CD4-positive, alpha-beta T cell (primary cell): Measurements from ENCODE around the gene GRID1. TPM values are rescaled to one million over a fixed set of nuclear protein-coding genes. Genes with fewer than 3 reads are reported as not detected.

Source experiments
- ATAC-seq: fragments of 200-7000 bp; cut with Tn5 transposase; one replicate; pipeline ENCODE4 v1.10.0; 2022; ENCODE audit warnings: mild to moderate bottlenecking; ENCODE audit not compliant: poor library complexity
- CTCF ChIA-PET: fragments of 350-600 bp; sonication (Branson Sonifier 250); formaldehyde crosslinking; loops from one replicate; lab custom pipeline; 2021; ENCODE audit warnings: antibody characterized with exemption, inconsistent platforms; lab: Charles Lee
- POLR2A ChIA-PET: fragments of 350-600 bp; sonication (Branson Sonifier 250); formaldehyde crosslinking; loops from one replicate; lab custom pipeline; 2021; ENCODE audit warnings: antibody characterized with exemption, inconsistent platforms; lab: Charles Lee
- DNase-seq, 14 experiments: peaks; one replicate each; pipeline ENCODE4 v3.0.0-alpha.2; 2013 to 2020; ENCODE audit warnings: mixed read lengths in 2 of 14
- H3K27ac ChIP-seq, 2 donors: one replicate each; pipeline versions ENCODE4 v1.5.1 to v1.7.0; 2013; ENCODE audit warnings: low read length in 2 of 2, low read depth in 1 of 2, mild to moderate bottlenecking in 1 of 2
- H3K27me3 ChIP-seq, 2 experiments: 1 replicate in 1 of 2; 2 replicates in 1 of 2; pipeline versions ENCODE4 v1.6.1 to v1.7.0; 2013; ENCODE audit warnings: low read length in 2 of 2, control low read depth in 1 of 2, mild to moderate bottlenecking in 1 of 2, moderate library complexity in 1 of 2; ENCODE audit not compliant: insufficient read depth in 2 of 2, control insufficient read depth in 1 of 2
- H3K36me3 ChIP-seq: one replicate; pipeline ENCODE4 v1.6.1; 2013; ENCODE audit warnings: low read length, control low read depth; ENCODE audit not compliant: insufficient read depth
- H3K4me1 ChIP-seq: one replicate; pipeline ENCODE4 v1.6.1; 2013; ENCODE audit warnings: low read length, control low read depth; ENCODE audit not compliant: insufficient read depth
- H3K4me3 ChIP-seq: one replicate; pipeline ENCODE4 v1.5.1; 2013; ENCODE audit warnings: mild to moderate bottlenecking, low read length, moderate library complexity
- H3K9me3 ChIP-seq, 2 experiments: 1 replicate in 1 of 2; 2 replicates in 1 of 2; pipeline versions ENCODE4 v1.6.1 to v1.7.0; 2013; ENCODE audit warnings: low read length in 2 of 2, mild to moderate bottlenecking in 2 of 2, control low read depth in 1 of 2, moderate library complexity in 1 of 2; ENCODE audit not compliant: control insufficient read depth in 1 of 2, insufficient read depth in 1 of 2
- H3K27ac Mint-ChIP-seq: one replicate; pipeline ENCODE4 v1.8.0; 2020; ENCODE audit warnings: mixed read lengths
- H3K27me3 Mint-ChIP-seq: one replicate; pipeline ENCODE4 v1.8.0; 2021; ENCODE audit warnings: mixed read lengths
- H3K36me3 Mint-ChIP-seq: one replicate; pipeline ENCODE4 v1.8.0; 2021; ENCODE audit warnings: low read depth, mixed read lengths
- H3K4me1 Mint-ChIP-seq: one replicate; pipeline ENCODE4 v1.8.0; 2021; ENCODE audit warnings: low read depth, mixed read lengths
- H3K4me3 Mint-ChIP-seq: one replicate; pipeline ENCODE4 v1.8.0; 2020; ENCODE audit warnings: mild to moderate bottlenecking, mixed read lengths
- H3K9me3 Mint-ChIP-seq: one replicate; pipeline ENCODE4 v1.8.0; 2020; ENCODE audit warnings: mixed read lengths
- CTCF ChIP-seq: fragments of 200-600 bp; IDR thresholded peaks from one replicate; pipeline ENCODE4 v1.8.0; 2022; ENCODE audit warnings: antibody characterized with exemption, mild to moderate bottlenecking
- intact Hi-C, 2 experiments: fragments of 100-400 bp; cut with DNase I in 1 of 2; cut with micrococcal nuclease in 1 of 2; formaldehyde crosslinking; loops; one replicate each; pipeline versions ENCODE4 v1.15.1 to v1.9.0; 2023 to 2025; cut with DNase I, micrococcal nuclease
- total RNA-seq, 174 experiments: library from RNA in 2 of 174; stranded (reverse) in 2 of 174; gene quantifications; one replicate each; pipeline ENCODE4 v1.2.3 and lab custom pipeline; 2021 to 2026

Gene GRID1
- total RNA-seq, 2 experiments from 2014 or later, result not detected

GRCh38 chr10:86018735-86019058 is 347.9 kb downstream of the GRID1 start:
- no peaks in the 10 kb centered on the region for H3K27me3 Mint-ChIP-seq
- H3K4me1 Mint-ChIP-seq, result peaks cover 5% of the 10 kb centered on the region
- Histone ChIP-seq H3K4me1 (peaks cover 5% of the 10 kb centered on the region), H3K9me3 (no peaks in the 10 kb centered on the region), H3K27me3 (no peaks in the 10 kb centered on the region), H3K4me3 (no peak overlapping the region), H3K36me3 (no peaks in the 10 kb centered on the region), H3K27ac (no peak overlapping the region)
- no peaks in the 10 kb centered on the region for H3K9me3 Mint-ChIP-seq
- CTCF ChIA-PET, result no interaction called here
- no peak overlapping the region for H3K27ac Mint-ChIP-seq
- no peak for DNase-seq
- no peaks in the 10 kb centered on the region for H3K36me3 Mint-ChIP-seq
- H3K4me3 Mint-ChIP-seq, result no peak overlapping the region
- intact Hi-C loops, result no loop called here
- ATAC-seq, result no peak
- POLR2A ChIA-PET, result no interaction called here
- no peak for TF ChIP-seq CTCF

GRCh38 chr10:86017841-86018734 is 348.5 kb downstream of the GRID1 start:
- Histone ChIP-seq H3K36me3 (no peaks in the 10 kb centered on the region), H3K4me1 (peaks cover 5% of the 10 kb centered on the region), H3K27me3 (no peaks in the 10 kb centered on the region), H3K9me3 (no peaks in the 10 kb centered on the region), H3K4me3 (no peak overlapping the region), H3K27ac (no peak overlapping the region)
- Mint-ChIP-seq H3K9me3 (no peaks in the 10 kb centered on the region), H3K36me3 (no peaks in the 10 kb centered on the region), H3K4me3 (no peak overlapping the region), H3K27me3 (no peaks in the 10 kb centered on the region), H3K27ac (no peak overlapping the region), H3K4me1 (peaks cover 5% of the 10 kb centered on the region)
- intact Hi-C loops, result no loop called here
- ATAC-seq (no peak), DNase-seq (no peak)
- no peak for TF ChIP-seq CTCF
- POLR2A ChIA-PET, result no interaction called here
- CTCF ChIA-PET, result no interaction called here

- no peak overlapping the region for H3K27ac Mint-ChIP-seq
- no peaks in the 10 kb centered on the region for H3K36me3 ChIP-seq
- H3K27me3 Mint-ChIP-seq, result peaks cover 8% of the 10 kb centered on the region
- intact Hi-C loops, result no loop called here
- POLR2A ChIA-PET, result no interaction called here
- CTCF ChIA-PET, result no interaction called here
- DNase-seq (no peak), ATAC-seq (no peak)
- H3K4me1 Mint-ChIP-seq, result peaks cover 5% of the 10 kb centered on the region
- no peak overlapping the region for H3K4me3 ChIP-seq
- TF ChIP-seq CTCF, result no peak
- H3K27me3 ChIP-seq, result no peaks in the 10 kb centered on the region
- no peak overlapping the region for H3K27ac ChIP-seq
- no peaks in the 10 kb centered on the region for H3K36me3 Mint-ChIP-seq
- H3K9me3 ChIP-seq, result no peaks in the 10 kb centered on the region
- no peaks in the 10 kb centered on the region for H3K9me3 Mint-ChIP-seq
- H3K4me1 ChIP-seq, result peaks cover 5% of the 10 kb centered on the region
- H3K4me3 Mint-ChIP-seq, result no peak overlapping the region
Observed at GRCh38 chr10:86013568-86013967, 353.0 kb downstream of the GRID1 start.
